H9 (cell line): ENCODE data around the gene TMEM86A. TPM values are rescaled to one million over a fixed set of nuclear protein-coding genes. Genes with fewer than 3 reads are reported as not detected.

Source experiments
- DNase-seq: peaks from one replicate; pipeline ENCODE4 v3.0.0-alpha.2; 2017
- H2AFZ ChIP-seq: one replicate; pipeline ENCODE4 v1.6.1; 2013; ENCODE audit warnings: mild to moderate bottlenecking, low read length, control low read depth, moderate library complexity
- H2AK5ac ChIP-seq: 2 replicates; pipeline ENCODE4 v1.6.1; 2013; ENCODE audit warnings: low read length, control low read depth, mixed read lengths; ENCODE audit not compliant: insufficient read length
- H2BK120ac ChIP-seq: one replicate; pipeline ENCODE4 v1.6.1; 2013; ENCODE audit warnings: low read depth, mild to moderate bottlenecking, low read length, control low read depth, inconsistent platforms; ENCODE audit not compliant: poor library complexity, severe bottlenecking
- H2BK12ac ChIP-seq: 2 replicates; pipeline ENCODE4 v1.6.1; 2013; ENCODE audit warnings: low read length, control low read depth, mixed read lengths, low read depth; ENCODE audit not compliant: insufficient read length
- H2BK15ac ChIP-seq: 2 replicates; pipeline ENCODE4 v1.6.1; 2013; ENCODE audit warnings: low read depth, low read length, control low read depth
- H2BK20ac ChIP-seq: one replicate; pipeline ENCODE4 v1.6.1; 2013; ENCODE audit warnings: low read depth, mild to moderate bottlenecking, low read length, control low read depth, inconsistent platforms; ENCODE audit not compliant: poor library complexity, severe bottlenecking
- H2BK5ac ChIP-seq: 2 replicates; pipeline ENCODE4 v1.6.1; 2013; ENCODE audit warnings: low read length, control low read depth, mixed read lengths; ENCODE audit not compliant: insufficient read length
- H3K14ac ChIP-seq: 2 replicates; pipeline ENCODE4 v1.6.1; 2013; ENCODE audit warnings: low read length, control low read depth; ENCODE audit not compliant: insufficient read depth
- H3K18ac ChIP-seq: 2 replicates; pipeline ENCODE4 v1.6.1; 2013; ENCODE audit warnings: low read depth, mild to moderate bottlenecking, mixed read lengths, low read length, control low read depth; ENCODE audit not compliant: insufficient read length
- H3K23ac ChIP-seq: 2 replicates; pipeline ENCODE4 v1.6.1; 2013; ENCODE audit warnings: low read length, control low read depth, mixed read lengths, low read depth; ENCODE audit not compliant: insufficient read length
- H3K23me2 ChIP-seq: 2 replicates; pipeline ENCODE4 v1.6.1; 2013; ENCODE audit warnings: low read depth, mild to moderate bottlenecking, mixed read lengths, low read length, control low read depth; ENCODE audit not compliant: insufficient read length, poor library complexity, severe bottlenecking
- H3K27ac ChIP-seq: 2 replicates; pipeline ENCODE4 v1.5.1; 2013; ENCODE audit warnings: low read length, control low read depth, mixed read lengths, low read depth; ENCODE audit not compliant: insufficient read length
- H3K27me3 ChIP-seq: 2 replicates; pipeline ENCODE4 v1.6.1; 2013; ENCODE audit warnings: low read length, control low read depth, inconsistent platforms; ENCODE audit not compliant: insufficient read depth
- H3K4ac ChIP-seq: 2 replicates; pipeline ENCODE4 v1.6.1; 2013; ENCODE audit warnings: low read depth, mild to moderate bottlenecking, control low read depth, inconsistent platforms, low read length, moderate library complexity
- H3K4me1 ChIP-seq: 2 replicates; pipeline ENCODE4 v1.6.1; 2013; ENCODE audit warnings: low read length, control low read depth, inconsistent platforms; ENCODE audit not compliant: insufficient read depth
- H3K4me2 ChIP-seq: 2 replicates; pipeline ENCODE4 v1.6.1; 2013; ENCODE audit warnings: low read length, control low read depth, mixed read lengths; ENCODE audit not compliant: insufficient read length, insufficient read depth
- H3K56ac ChIP-seq: 2 replicates; pipeline ENCODE4 v1.6.1; 2013; ENCODE audit warnings: low read depth, mild to moderate bottlenecking, mixed read lengths, low read length, control low read depth; ENCODE audit not compliant: insufficient read length
- H3K79me1 ChIP-seq: 2 replicates; pipeline ENCODE4 v1.6.1; 2013; ENCODE audit warnings: low read depth, mild to moderate bottlenecking, moderate library complexity, low read length, control low read depth, inconsistent platforms; ENCODE audit not compliant: insufficient read depth, poor library complexity, severe bottlenecking
- H3K79me2 ChIP-seq: 2 replicates; pipeline ENCODE4 v1.6.1; 2013; ENCODE audit warnings: low read length, control low read depth, inconsistent platforms; ENCODE audit not compliant: insufficient read depth
- H3K9ac ChIP-seq: 2 replicates; pipeline ENCODE4 v1.6.1; 2013; ENCODE audit warnings: low read length, control low read depth, mixed read lengths; ENCODE audit not compliant: insufficient read length; ENCODE audit errors: extremely low read depth
- H3K9me3 ChIP-seq: one replicate; pipeline ENCODE4 v1.6.1; 2013; ENCODE audit warnings: low read depth, low read length, inconsistent platforms; ENCODE audit not compliant: control insufficient read depth
- H3T11ph ChIP-seq: one replicate; pipeline ENCODE4 v1.6.1; 2013; ENCODE audit warnings: mild to moderate bottlenecking, low read length, control low read depth, inconsistent platforms
- H4K20me1 ChIP-seq: one replicate; pipeline ENCODE4 v1.6.1; 2013; ENCODE audit not compliant: control insufficient read depth, insufficient read length, insufficient read depth
- H4K5ac ChIP-seq: 2 replicates; pipeline ENCODE4 v1.6.1; 2013; ENCODE audit warnings: low read depth, mild to moderate bottlenecking, mixed read lengths, low read length, control low read depth; ENCODE audit not compliant: insufficient read length
- H4K8ac ChIP-seq: replicated peaks from 2 replicates; pipeline ENCODE4 v1.6.1; 2013; ENCODE audit warnings: low read length, control low read depth, mixed read lengths, low read depth; ENCODE audit not compliant: insufficient read length
- H4K91ac ChIP-seq: 2 replicates; pipeline ENCODE4 v1.6.1; 2013; ENCODE audit warnings: low read depth, mild to moderate bottlenecking, moderate library complexity, mixed read lengths, low read length, control low read depth; ENCODE audit not compliant: insufficient read length
- H3K27ac Mint-ChIP-seq, 3 experiments: 2 replicates in 2 of 3; 3 replicates in 1 of 3; pipeline ENCODE4 v1.8.0; 2020 to 2021; ENCODE audit warnings: mixed read lengths in 3 of 3, mild to moderate bottlenecking in 1 of 3, moderate library complexity in 1 of 3
- H3K27me3 Mint-ChIP-seq: 2 replicates; pipeline ENCODE4 v1.8.0; 2021; ENCODE audit warnings: low read depth, mild to moderate bottlenecking, moderate library complexity, mixed read lengths
- H3K36me3 Mint-ChIP-seq, 3 experiments: 2 replicates in 2 of 3; 3 replicates in 1 of 3; pipeline ENCODE4 v1.8.0; 2020 to 2021; ENCODE audit warnings: low read depth in 3 of 3, mixed read lengths in 3 of 3; ENCODE audit not compliant: insufficient read depth in 1 of 3
- H3K4me1 Mint-ChIP-seq, 2 experiments: 2 replicates each; pipeline ENCODE4 v1.8.0; 2020; ENCODE audit warnings: mixed read lengths in 2 of 2
- H3K4me3 Mint-ChIP-seq, 2 experiments: 2 replicates in 1 of 2; 3 replicates in 1 of 2; pipeline ENCODE4 v1.8.0; 2020 to 2021; ENCODE audit warnings: mild to moderate bottlenecking in 2 of 2, mixed read lengths in 2 of 2, moderate library complexity in 1 of 2
- H3K9me3 Mint-ChIP-seq, 2 experiments: 2 replicates in 1 of 2; 3 replicates in 1 of 2; pipeline ENCODE4 v1.8.0; 2020; ENCODE audit warnings: mild to moderate bottlenecking in 2 of 2, mixed read lengths in 2 of 2, moderate library complexity in 1 of 2
- WGBS: extraction: QIAGEN DNeasy Blood & Tissue Kit; methylation state at CpG from one replicate; pipeline ENCODE4 v1.1.7; 2013; ENCODE audit warnings: missing lambda C conversion rate, low lambda C conversion rate, mixed read lengths; ENCODE audit not compliant: insufficient read length; ENCODE audit errors: extremely low coverage; 5-methylcytosine and 5-hydroxymethylcytosine counted together
- total RNA-seq: library from RNA; stranded (reverse); gene quantifications from 2 replicates; pipeline ENCODE4 v1.2.1, GENCODE V29; 2021
- TF ChIP-seq, protein P1 (sequence below): fragments of 200-600 bp; sonication (generic); conservative IDR thresholded peaks from 3 replicates; pipeline ENCODE4 v1.8.0; 2021; ENCODE audit warnings: antibody characterized with exemption, mild to moderate bottlenecking

Gene TMEM86A
- total RNA-seq, 1 experiment from 2014 or later, result 2.3 TPM

DNA sequence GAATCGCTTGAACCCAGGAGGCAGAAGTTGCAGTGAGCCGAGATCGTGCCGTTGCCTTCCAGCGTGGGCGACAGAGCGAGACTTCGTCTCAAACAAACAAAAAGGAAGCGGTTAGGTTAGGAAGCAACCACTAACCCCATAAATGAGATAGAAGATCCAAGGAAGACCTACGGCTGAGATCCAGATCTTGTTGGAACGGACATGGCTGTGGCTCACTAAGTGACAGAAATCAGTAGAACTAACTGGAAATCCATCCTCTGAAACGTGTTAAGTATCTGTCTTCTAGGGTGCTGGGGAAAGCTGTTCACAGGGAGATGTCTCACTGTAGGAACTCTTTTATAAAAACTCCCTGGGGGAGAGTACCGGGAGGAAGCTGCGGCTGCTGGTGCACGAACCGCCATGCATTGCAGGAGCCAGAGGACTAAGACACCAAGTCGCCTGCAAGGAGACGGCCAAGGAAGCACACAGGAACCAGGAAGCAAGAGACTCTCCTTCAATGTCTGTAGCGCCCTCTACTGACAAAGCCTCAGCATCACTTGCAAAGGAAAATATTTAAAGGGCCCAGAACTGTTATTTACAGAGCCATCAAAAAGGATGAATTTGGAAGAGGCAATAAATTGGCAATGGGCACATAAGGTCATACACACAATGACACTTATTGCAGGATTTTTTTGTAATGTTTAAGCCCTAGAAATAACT lies 47.6 kb upstream of the TMEM86A start:
- H3K23ac ChIP-seq, result no peak overlapping the region
- peaks cover 2% of the 10 kb centered on the region; the same call in 1 of the 2 replicates for H3K27me3 Mint-ChIP-seq
- peak overlapping the region in 1 of 2 experiments; percentile 18; a peak in 3 of 5 replicates for H3K4me3 Mint-ChIP-seq
- H4K20me1 ChIP-seq, result no peaks in the 10 kb centered on the region
- no peak overlapping the region for H2BK120ac ChIP-seq
- H3K9ac ChIP-seq, result no peak overlapping the region
- no peak overlapping the region for H2AK5ac ChIP-seq
- DNase-seq, result peak; percentile 82
- H3K27ac ChIP-seq, result no peak overlapping the region
- peaks cover 0 to 4% of the 10 kb centered on the region in 2 experiments; a peak in 1 of 4 replicates for H3K4me1 Mint-ChIP-seq
- no peak overlapping the region for H4K8ac ChIP-seq
- peaks cover 0 to 10% of the 10 kb centered on the region in 2 experiments; a peak in 1 of 5 replicates for H3K9me3 Mint-ChIP-seq
- H2BK15ac ChIP-seq, result no peak overlapping the region
- no peaks in the 10 kb centered on the region for H3K4me1 ChIP-seq
- H2BK5ac ChIP-seq, result no peak overlapping the region
- no peak overlapping the region for H3K27ac Mint-ChIP-seq
- no peaks in the 10 kb centered on the region for H3K79me2 ChIP-seq
- peak overlapping the region; percentile 56 for H2AFZ ChIP-seq
- H3T11ph ChIP-seq, result no peak overlapping the region
- no peak overlapping the region for H3K56ac ChIP-seq
- H2BK12ac ChIP-seq, result no peak overlapping the region
- no peak overlapping the region for H3K14ac ChIP-seq
- no peak overlapping the region for H2BK20ac ChIP-seq
- H3K4me2 ChIP-seq, result no peak overlapping the region
- H4K5ac ChIP-seq, result no peak overlapping the region
- H3K36me3 Mint-ChIP-seq, result no peaks in the 10 kb centered on the region; a peak in 2 of 7 replicates
- TF ChIP-seq, protein P1, sequence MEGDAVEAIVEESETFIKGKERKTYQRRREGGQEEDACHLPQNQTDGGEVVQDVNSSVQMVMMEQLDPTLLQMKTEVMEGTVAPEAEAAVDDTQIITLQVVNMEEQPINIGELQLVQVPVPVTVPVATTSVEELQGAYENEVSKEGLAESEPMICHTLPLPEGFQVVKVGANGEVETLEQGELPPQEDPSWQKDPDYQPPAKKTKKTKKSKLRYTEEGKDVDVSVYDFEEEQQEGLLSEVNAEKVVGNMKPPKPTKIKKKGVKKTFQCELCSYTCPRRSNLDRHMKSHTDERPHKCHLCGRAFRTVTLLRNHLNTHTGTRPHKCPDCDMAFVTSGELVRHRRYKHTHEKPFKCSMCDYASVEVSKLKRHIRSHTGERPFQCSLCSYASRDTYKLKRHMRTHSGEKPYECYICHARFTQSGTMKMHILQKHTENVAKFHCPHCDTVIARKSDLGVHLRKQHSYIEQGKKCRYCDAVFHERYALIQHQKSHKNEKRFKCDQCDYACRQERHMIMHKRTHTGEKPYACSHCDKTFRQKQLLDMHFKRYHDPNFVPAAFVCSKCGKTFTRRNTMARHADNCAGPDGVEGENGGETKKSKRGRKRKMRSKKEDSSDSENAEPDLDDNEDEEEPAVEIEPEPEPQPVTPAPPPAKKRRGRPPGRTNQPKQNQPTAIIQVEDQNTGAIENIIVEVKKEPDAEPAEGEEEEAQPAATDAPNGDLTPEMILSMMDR, result peak; percentile 81
- no peaks in the 10 kb centered on the region for H3K9me3 ChIP-seq
- no peaks in the 10 kb centered on the region for H3K27me3 ChIP-seq
- WGBS, result no CpG with 5 or more reads among the region's 19 CpGs
- no peaks in the 10 kb centered on the region for H3K23me2 ChIP-seq
- no peak overlapping the region for H3K4ac ChIP-seq
- no peak overlapping the region for H3K18ac ChIP-seq
- H3K79me1 ChIP-seq, result no peaks in the 10 kb centered on the region
- H4K91ac ChIP-seq, result no peak overlapping the region
